Measurements from ENCODE around the gene LY6G5B.

The LY6G5B gene

DNA sequence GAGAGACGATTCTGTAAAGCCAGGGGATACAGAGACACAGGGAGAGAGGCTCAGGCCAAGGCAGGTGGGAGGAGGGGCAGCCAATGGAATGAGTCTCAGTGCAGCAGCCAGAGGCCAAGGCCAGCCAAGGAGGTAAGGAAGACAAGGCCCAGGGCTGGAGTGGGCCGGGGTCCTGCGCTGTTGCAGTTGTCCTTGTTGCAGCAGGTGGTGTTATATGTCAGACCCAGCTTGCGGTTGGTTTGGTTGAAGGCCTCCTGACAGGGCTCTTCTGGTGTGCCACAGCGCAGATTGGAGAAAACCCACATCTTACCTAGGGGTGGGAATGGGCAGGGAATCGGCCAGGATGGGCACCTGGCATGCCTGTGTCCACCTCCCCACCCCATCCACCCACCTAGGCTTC is 49.2 kb downstream of the LY6G5B start:
- DNase-seq, result no peak

DNA sequence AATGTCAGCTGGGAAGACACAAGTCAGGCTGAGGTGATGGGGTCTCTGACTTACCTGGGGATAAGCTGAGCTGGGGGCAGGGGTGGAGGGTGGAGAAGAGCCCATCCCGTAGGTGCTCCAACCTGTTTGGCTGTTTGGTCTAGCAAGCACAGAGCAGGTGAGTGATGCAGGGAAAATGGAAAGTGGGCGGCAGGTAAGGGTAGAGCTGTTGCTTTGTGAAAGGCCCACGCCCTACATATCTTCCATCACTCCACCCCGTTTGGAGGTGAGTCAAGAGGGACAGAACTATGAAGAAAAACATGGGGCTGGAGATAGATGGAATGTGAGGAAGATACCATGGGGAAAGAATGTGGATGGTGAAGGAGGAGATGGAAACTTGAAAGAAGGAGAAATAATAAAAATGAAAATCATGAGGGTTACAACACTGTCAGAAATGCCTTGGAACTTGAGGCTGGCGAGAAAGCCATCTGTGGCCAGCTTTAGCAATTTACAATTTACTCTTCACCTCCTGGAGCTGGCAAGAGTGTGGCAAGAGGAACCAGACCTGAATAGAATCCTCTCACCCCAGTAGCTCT is 50.5 kb downstream of the LY6G5B start:
- DNase-seq, result no peak

DNA sequence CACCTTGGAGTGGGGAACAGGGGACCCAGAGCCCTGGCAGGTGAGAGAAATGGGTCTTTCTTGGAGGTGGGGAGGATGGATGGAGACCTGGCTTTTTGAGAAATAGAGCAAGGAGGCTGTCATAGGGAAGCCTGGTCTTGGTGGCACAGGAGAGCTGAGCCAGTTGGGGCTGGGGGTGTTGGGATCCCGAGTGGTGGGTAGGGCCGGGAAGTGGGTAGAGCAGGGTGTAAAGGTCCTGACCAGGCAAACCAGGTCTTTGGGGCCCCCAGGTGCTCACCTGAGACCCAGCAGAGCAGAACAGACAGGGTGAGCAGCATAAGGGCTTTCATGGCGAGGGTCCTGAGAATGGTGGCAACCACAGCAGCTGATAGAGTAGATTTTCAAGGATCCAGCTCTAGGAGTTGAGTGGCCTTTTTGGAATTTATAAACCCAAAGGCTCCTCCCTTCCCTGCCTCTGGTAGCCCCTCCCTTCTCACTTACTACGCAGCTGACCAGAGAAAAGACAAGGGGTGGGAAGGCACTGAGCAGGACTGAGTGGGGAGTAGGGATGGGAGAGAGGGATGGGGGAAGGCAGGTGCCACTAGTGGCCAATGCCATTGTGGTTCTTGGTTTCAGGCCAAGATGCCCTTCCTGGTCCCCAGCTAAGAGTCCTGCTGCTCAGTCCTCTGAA is 51.7 kb downstream of the LY6G5B start, which contains the start of gene LY6G6C:
Gene LY6G6C (minus strand): TSS at position 396 of the 670 bp plus-strand sequence. CDS start 67 bp downstream, at position 329.
- DNase-seq, result no peak

DNA sequence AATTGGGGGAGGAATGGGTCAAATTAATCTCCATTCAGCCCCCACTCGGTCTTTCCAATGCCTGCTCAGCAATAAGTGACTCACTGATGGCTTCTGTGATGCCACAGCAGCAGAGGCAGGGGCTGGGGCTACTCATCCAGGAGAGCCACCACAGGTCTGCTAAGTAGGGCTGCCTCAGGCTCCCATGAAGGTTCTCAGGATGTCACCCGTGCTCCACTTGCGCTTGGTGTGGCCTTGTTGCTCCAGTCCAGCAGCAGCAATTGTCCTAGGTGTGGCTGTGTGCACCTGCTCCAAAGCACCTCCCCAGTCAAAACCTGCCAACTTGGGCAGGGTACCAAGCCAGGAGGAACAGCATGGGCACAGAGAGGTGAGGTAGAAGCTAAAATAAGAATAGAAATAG is 52.4 kb downstream of the LY6G5B start:
- no peak for DNase-seq

Data from activated CD4-positive, alpha-beta T cell treated with anti-CD3 and anti-CD28 coated beads, Interleukin-10, Interleukin-2, amounts not matched to agents 100 ng/mL and 50 ng/mL, durations not matched to agents 16 hours and 8 hours (primary cell).